Kidney glomerular epithelial cell (primary cell): Measurements from ENCODE around the gene KLHL2.

Source experiments
- DNase-seq: peaks from one replicate; lab custom pipeline; 2025; lab: John Stamatoyannopoulos, UW

KLHL2 gene

GRCh38 chr4:165368114-165368513 is 160.8 kb downstream of the KLHL2 start:
- no peak for DNase-seq

GRCh38 chr4:165368567-165368966 is 161.2 kb downstream of the KLHL2 start:
- no peak for DNase-seq

GRCh38 chr4:165369522-165369921 is 162.2 kb downstream of the KLHL2 start:
- no peak for DNase-seq

- DNase-seq, result no peak
Observed at GRCh38 chr4:165370530-165370929, 163.2 kb downstream of the KLHL2 start.
